SK-N-SH (cell line): ENCODE results near the gene OSBPL8. TPM values are rescaled to one million over a fixed set of nuclear protein-coding genes. Genes with fewer than 3 reads are reported as not detected.

ENCODE experiments used
- CTCF ChIA-PET: fragments of 300-600, 350-600 bp; formaldehyde crosslinking; extraction: SDS; loops from one replicate; lab custom pipeline; 2021; lab: Yijun Ruan, JAX
- POLR2A ChIA-PET: fragments of 350-600 bp; sonication (Branson Sonifier 250); formaldehyde crosslinking; extraction: SDS; loops from one replicate; lab custom pipeline; 2020; ENCODE audit warnings: antibody characterized with exemption, inconsistent platforms; lab: Yijun Ruan, JAX
- DNase-seq: peaks from one replicate; pipeline ENCODE4 v3.0.0; 2012
- H2AFZ ChIP-seq: fragments of 200-600 bp; sonication (generic); 2 replicates; pipeline ENCODE4 v1.8.1; 2016; ENCODE audit warnings: antibody characterized with exemption, mild to moderate bottlenecking, low read depth
- H3F3A ChIP-seq: fragments of 200-600 bp; sonication (generic); replicated peaks from 2 replicates; pipeline ENCODE3; 2016; ENCODE audit warnings: antibody characterized with exemption, mild to moderate bottlenecking; ENCODE audit not compliant: insufficient read depth
- H3K27ac ChIP-seq, 2 experiments: fragments of 200-500 bp in 1 of 2; fragments of 200-600 bp in 1 of 2; sonication (Bioruptor generic) in 1 of 2; sonication (generic), shearing (Covaris generic) in 1 of 2; 2 replicates each; pipeline versions ENCODE4 v1.5.1 to v1.6.1; 2014 to 2016; ENCODE audit warnings: low read depth in 2 of 2, inconsistent platforms in 1 of 2, low read length in 1 of 2, mild to moderate bottlenecking in 1 of 2, mixed read lengths in 1 of 2
- H3K27me3 ChIP-seq: fragments of 200-600 bp; sonication (generic), shearing (Covaris generic); 2 replicates; pipeline ENCODE4 v1.6.1; 2016; ENCODE audit warnings: mixed run types; ENCODE audit not compliant: insufficient read depth
- H3K36me3 ChIP-seq, 2 experiments: fragments of 200-500 bp in 1 of 2; fragments of 200-600 bp in 1 of 2; sonication (Bioruptor generic) in 1 of 2; sonication (generic) in 1 of 2; replicated peaks in 1 of 2; 2 replicates each; pipeline versions ENCODE3 to v1.5.1; 2014 to 2016; ENCODE audit warnings: low read length in 1 of 2, mild to moderate bottlenecking in 1 of 2; ENCODE audit not compliant: insufficient read depth in 2 of 2, control insufficient read depth in 1 of 2
- H3K4me1 ChIP-seq, 2 experiments: fragments of 200-500 bp in 1 of 2; fragments of 200-600 bp in 1 of 2; sonication (Bioruptor generic) in 1 of 2; sonication (generic), shearing (Covaris generic) in 1 of 2; 2 replicates each; pipeline versions ENCODE4 v1.5.1 to v1.6.1; 2014 to 2016; ENCODE audit warnings: low read depth in 1 of 2, low read length in 1 of 2, mixed run types in 1 of 2; ENCODE audit not compliant: insufficient read depth in 2 of 2, control insufficient read depth in 1 of 2
- H3K4me2 ChIP-seq: fragments of 200-600 bp; sonication (generic), shearing (Covaris generic); 2 replicates; pipeline ENCODE4 v1.6.1; 2017; ENCODE audit warnings: mixed run types
- H3K4me3 ChIP-seq, 2 experiments: fragments of 200-500 bp in 1 of 2; fragments of 200-600 bp in 1 of 2; sonication (Bioruptor generic) in 1 of 2; sonication (generic), shearing (Covaris generic) in 1 of 2; 2 replicates each; pipeline versions ENCODE4 v1.5.1 to v1.8.1; 2014 to 2016; ENCODE audit warnings: low read depth in 2 of 2, inconsistent platforms in 1 of 2, low read length in 1 of 2, mild to moderate bottlenecking in 1 of 2, mixed read lengths in 1 of 2, moderate library complexity in 1 of 2
- H3K79me2 ChIP-seq: fragments of 200-600 bp; sonication (generic); 2 replicates; pipeline ENCODE4 v1.8.1; 2017; ENCODE audit warnings: mild to moderate bottlenecking; ENCODE audit not compliant: insufficient read depth
- H3K9ac ChIP-seq: fragments of 200-600 bp; sonication (generic); 2 replicates; pipeline ENCODE4 v1.6.1; 2017; ENCODE audit warnings: mixed run types
- H3K9me2 ChIP-seq: fragments of 200-600 bp; sonication (generic); 2 replicates; pipeline ENCODE4 v1.6.1; 2017; ENCODE audit warnings: mixed run types
- H3K9me3 ChIP-seq: fragments of 200-600 bp; sonication (generic); 2 replicates; pipeline ENCODE4 v1.6.1; 2017; ENCODE audit warnings: mixed run types, mild to moderate bottlenecking, moderate library complexity
- H4K20me1 ChIP-seq: fragments of 200-600 bp; sonication (generic); 2 replicates; pipeline ENCODE4 v1.6.1; 2017; ENCODE audit warnings: mild to moderate bottlenecking, mixed run types; ENCODE audit not compliant: insufficient read depth
- EP300 ChIP-seq, 2 experiments: IDR thresholded peaks; 2 replicates each; pipeline versions ENCODE4 v1.4.0 to v1.6.1; 2012; ENCODE audit warnings: borderline replicate concordance in 1 of 2, low read depth in 1 of 2, low read length in 1 of 2
- FOXJ3 ChIP-seq: sonication (generic); formaldehyde crosslinking; IDR thresholded peaks from 2 replicates; pipeline ENCODE4 v1.5.1; 2020; ENCODE audit warnings: mild to moderate bottlenecking, missing genetic modification reagents
- FOXM1 ChIP-seq: IDR thresholded peaks from 2 replicates; pipeline ENCODE4 v1.4.0; 2012; ENCODE audit warnings: low read depth, mild to moderate bottlenecking
- GATA2 ChIP-seq: sonication (generic); formaldehyde crosslinking; IDR thresholded peaks from 2 replicates; pipeline ENCODE4 v1.5.0; 2020; ENCODE audit warnings: mild to moderate bottlenecking, missing genetic modification reagents
- MEF2A ChIP-seq: IDR thresholded peaks from 2 replicates; pipeline ENCODE4 v1.4.0; 2012; ENCODE audit warnings: low read depth, borderline replicate concordance
- NRF1 ChIP-seq: IDR thresholded peaks from 2 replicates; pipeline ENCODE4 v1.6.1; 2012; ENCODE audit warnings: low read depth, mild to moderate bottlenecking, low read length
- RAD21 ChIP-seq: IDR thresholded peaks from 2 replicates; pipeline ENCODE4 v1.6.1; 2012; ENCODE audit warnings: mild to moderate bottlenecking, low read length
- RXRA ChIP-seq: IDR thresholded peaks from 2 replicates; pipeline ENCODE4 v1.4.0; 2012; ENCODE audit warnings: low read depth, mild to moderate bottlenecking, borderline replicate concordance
- SMC3 ChIP-seq: IDR thresholded peaks from 2 replicates; pipeline ENCODE4 v1.6.1; 2012; ENCODE audit warnings: low read depth, low read length, improper control_type of control experiment
- TAF1 ChIP-seq: IDR thresholded peaks from 2 replicates; pipeline ENCODE4 v1.6.1; 2012; ENCODE audit warnings: low read depth, mild to moderate bottlenecking, low read length, moderate library complexity, borderline replicate concordance
- TEAD4 ChIP-seq: IDR thresholded peaks from 2 replicates; pipeline ENCODE4 v1.4.0; 2012; ENCODE audit warnings: mild to moderate bottlenecking, borderline replicate concordance; ENCODE audit not compliant: insufficient read depth
- WGBS: methylation state at CpG from one replicate; pipeline ENCODE4 v1.1.6; 2017; ENCODE audit warnings: low lambda C conversion rate; 5-methylcytosine and 5-hydroxymethylcytosine counted together
- polyA plus RNA-seq, 3 experiments: library from polyadenylated mRNA; depleted of rRNA; stranded (reverse); fragments of >200 nt; gene quantifications; 2 replicates each; pipeline ENCODE4 v1.2.3, GENCODE V29; 2012
- TF ChIP-seq, protein P1 (sequence below): fragments of 150-350 bp; IDR thresholded peaks from 2 replicates; pipeline ENCODE4 v1.6.1; 2017; ENCODE audit warnings: antibody characterized with exemption, low read length, low read depth, borderline replicate concordance
- TF ChIP-seq, protein P2 (sequence below): IDR thresholded peaks from 2 replicates; pipeline ENCODE4 v1.4.0; 2012; ENCODE audit warnings: low read depth, borderline replicate concordance
- TF ChIP-seq, protein P3 (sequence below): IDR thresholded peaks from 2 replicates; pipeline ENCODE4 v1.4.0; 2012; ENCODE audit warnings: low read depth
- TF ChIP-seq, protein P4 (sequence below): fragments of 150-350 bp; IDR thresholded peaks from 2 replicates; pipeline ENCODE4 v1.6.1; 2016; ENCODE audit warnings: mild to moderate bottlenecking, low read depth, low read length
- TF ChIP-seq, protein P5 (sequence below): fragments of 200-600 bp; sonication (generic); IDR thresholded peaks from 2 replicates; pipeline ENCODE4 v1.6.1; 2017; ENCODE audit warnings: antibody characterized with exemption, mild to moderate bottlenecking, moderate library complexity
- TF ChIP-seq, protein P6 (sequence below): IDR thresholded peaks from 2 replicates; pipeline ENCODE4 v1.6.1; 2012; ENCODE audit warnings: mild to moderate bottlenecking, low read depth, low read length, moderate library complexity
- TF ChIP-seq, protein P7 (sequence below): IDR thresholded peaks from 2 replicates; pipeline ENCODE4 v1.4.0; 2012; ENCODE audit warnings: low read depth, borderline replicate concordance

OSBPL8 gene
- polyA plus RNA-seq, 1 of the 3 experiments (the other 2 are of a cell fraction), result 10.6 TPM

DNA sequence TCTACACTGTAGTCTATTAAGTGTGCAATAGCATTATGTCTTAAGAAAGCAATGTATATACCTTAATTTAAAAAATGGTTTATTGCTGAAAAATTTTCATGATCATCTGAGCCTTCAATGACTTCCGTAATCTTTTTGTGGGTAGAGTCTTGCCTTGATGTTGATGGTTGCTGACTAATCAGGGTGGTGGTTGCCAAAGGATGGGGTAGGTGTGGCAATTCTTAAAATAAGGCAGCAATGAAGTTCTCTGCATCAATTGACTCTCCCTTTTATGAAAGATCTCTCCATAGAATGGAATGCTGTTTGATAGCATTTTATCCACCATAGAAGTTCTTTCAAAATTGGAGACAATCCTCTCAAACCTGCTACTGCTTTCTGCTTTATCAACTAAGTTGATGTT lies 252.5 kb downstream of the OSBPL8 start:
- Histone ChIP-seq H3K79me2 (no peaks in the 10 kb centered on the region), H3K27me3 (no peaks in the 10 kb centered on the region), H3K4me3 (no peak overlapping the region), H3K9me2 (no peaks in the 10 kb centered on the region), H3K36me3 (peaks cover 0 to 26% of the 10 kb centered on the region in 2 experiments), H3F3A (peaks cover 14% of the 10 kb centered on the region), H3K9ac (no peak overlapping the region), H4K20me1 (no peaks in the 10 kb centered on the region), H2AFZ (no peak overlapping the region), H3K4me2 (no peak overlapping the region), H3K9me3 (no peaks in the 10 kb centered on the region), H3K4me1 (peaks cover 0 to 11% of the 10 kb centered on the region in 2 experiments; a peak in 1 of 4 replicates), H3K27ac (no peak overlapping the region)
- DNase-seq, result no peak
- TF ChIP-seq, protein P1, sequence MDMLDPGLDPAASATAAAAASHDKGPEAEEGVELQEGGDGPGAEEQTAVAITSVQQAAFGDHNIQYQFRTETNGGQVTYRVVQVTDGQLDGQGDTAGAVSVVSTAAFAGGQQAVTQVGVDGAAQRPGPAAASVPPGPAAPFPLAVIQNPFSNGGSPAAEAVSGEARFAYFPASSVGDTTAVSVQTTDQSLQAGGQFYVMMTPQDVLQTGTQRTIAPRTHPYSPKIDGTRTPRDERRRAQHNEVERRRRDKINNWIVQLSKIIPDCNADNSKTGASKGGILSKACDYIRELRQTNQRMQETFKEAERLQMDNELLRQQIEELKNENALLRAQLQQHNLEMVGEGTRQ, result no peak
- TF ChIP-seq RAD21 (no peak), GATA2 (CRISPR knock-in tag) (no peak), FOXJ3 (CRISPR knock-in tag) (no peak), SMC3 (no peak), FOXM1 (no peak), RXRA (no peak), NRF1 (no peak), TAF1 (no peak), MEF2A (no peak), TEAD4 (no peak), EP300 (IDR thresholded peaks at IDR 0.05; ENCODE audit: borderline replicate concordance in 1 of 2, low read depth in 1 of 2, low read length in 1 of 2) (no peak)
- TF ChIP-seq, protein P2, sequence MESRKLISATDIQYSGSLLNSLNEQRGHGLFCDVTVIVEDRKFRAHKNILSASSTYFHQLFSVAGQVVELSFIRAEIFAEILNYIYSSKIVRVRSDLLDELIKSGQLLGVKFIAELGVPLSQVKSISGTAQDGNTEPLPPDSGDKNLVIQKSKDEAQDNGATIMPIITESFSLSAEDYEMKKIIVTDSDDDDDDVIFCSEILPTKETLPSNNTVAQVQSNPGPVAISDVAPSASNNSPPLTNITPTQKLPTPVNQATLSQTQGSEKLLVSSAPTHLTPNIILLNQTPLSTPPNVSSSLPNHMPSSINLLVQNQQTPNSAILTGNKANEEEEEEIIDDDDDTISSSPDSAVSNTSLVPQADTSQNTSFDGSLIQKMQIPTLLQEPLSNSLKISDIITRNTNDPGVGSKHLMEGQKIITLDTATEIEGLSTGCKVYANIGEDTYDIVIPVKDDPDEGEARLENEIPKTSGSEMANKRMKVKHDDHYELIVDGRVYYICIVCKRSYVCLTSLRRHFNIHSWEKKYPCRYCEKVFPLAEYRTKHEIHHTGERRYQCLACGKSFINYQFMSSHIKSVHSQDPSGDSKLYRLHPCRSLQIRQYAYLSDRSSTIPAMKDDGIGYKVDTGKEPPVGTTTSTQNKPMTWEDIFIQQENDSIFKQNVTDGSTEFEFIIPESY, result no peak
- TF ChIP-seq, protein P3, sequence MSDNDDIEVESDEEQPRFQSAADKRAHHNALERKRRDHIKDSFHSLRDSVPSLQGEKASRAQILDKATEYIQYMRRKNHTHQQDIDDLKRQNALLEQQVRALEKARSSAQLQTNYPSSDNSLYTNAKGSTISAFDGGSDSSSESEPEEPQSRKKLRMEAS, result no peak
- TF ChIP-seq, protein P4, sequence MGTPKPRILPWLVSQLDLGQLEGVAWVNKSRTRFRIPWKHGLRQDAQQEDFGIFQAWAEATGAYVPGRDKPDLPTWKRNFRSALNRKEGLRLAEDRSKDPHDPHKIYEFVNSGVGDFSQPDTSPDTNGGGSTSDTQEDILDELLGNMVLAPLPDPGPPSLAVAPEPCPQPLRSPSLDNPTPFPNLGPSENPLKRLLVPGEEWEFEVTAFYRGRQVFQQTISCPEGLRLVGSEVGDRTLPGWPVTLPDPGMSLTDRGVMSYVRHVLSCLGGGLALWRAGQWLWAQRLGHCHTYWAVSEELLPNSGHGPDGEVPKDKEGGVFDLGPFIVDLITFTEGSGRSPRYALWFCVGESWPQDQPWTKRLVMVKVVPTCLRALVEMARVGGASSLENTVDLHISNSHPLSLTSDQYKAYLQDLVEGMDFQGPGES, result no peak
- TF ChIP-seq, protein P5, sequence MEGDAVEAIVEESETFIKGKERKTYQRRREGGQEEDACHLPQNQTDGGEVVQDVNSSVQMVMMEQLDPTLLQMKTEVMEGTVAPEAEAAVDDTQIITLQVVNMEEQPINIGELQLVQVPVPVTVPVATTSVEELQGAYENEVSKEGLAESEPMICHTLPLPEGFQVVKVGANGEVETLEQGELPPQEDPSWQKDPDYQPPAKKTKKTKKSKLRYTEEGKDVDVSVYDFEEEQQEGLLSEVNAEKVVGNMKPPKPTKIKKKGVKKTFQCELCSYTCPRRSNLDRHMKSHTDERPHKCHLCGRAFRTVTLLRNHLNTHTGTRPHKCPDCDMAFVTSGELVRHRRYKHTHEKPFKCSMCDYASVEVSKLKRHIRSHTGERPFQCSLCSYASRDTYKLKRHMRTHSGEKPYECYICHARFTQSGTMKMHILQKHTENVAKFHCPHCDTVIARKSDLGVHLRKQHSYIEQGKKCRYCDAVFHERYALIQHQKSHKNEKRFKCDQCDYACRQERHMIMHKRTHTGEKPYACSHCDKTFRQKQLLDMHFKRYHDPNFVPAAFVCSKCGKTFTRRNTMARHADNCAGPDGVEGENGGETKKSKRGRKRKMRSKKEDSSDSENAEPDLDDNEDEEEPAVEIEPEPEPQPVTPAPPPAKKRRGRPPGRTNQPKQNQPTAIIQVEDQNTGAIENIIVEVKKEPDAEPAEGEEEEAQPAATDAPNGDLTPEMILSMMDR, result no peak
- TF ChIP-seq, protein P6, sequence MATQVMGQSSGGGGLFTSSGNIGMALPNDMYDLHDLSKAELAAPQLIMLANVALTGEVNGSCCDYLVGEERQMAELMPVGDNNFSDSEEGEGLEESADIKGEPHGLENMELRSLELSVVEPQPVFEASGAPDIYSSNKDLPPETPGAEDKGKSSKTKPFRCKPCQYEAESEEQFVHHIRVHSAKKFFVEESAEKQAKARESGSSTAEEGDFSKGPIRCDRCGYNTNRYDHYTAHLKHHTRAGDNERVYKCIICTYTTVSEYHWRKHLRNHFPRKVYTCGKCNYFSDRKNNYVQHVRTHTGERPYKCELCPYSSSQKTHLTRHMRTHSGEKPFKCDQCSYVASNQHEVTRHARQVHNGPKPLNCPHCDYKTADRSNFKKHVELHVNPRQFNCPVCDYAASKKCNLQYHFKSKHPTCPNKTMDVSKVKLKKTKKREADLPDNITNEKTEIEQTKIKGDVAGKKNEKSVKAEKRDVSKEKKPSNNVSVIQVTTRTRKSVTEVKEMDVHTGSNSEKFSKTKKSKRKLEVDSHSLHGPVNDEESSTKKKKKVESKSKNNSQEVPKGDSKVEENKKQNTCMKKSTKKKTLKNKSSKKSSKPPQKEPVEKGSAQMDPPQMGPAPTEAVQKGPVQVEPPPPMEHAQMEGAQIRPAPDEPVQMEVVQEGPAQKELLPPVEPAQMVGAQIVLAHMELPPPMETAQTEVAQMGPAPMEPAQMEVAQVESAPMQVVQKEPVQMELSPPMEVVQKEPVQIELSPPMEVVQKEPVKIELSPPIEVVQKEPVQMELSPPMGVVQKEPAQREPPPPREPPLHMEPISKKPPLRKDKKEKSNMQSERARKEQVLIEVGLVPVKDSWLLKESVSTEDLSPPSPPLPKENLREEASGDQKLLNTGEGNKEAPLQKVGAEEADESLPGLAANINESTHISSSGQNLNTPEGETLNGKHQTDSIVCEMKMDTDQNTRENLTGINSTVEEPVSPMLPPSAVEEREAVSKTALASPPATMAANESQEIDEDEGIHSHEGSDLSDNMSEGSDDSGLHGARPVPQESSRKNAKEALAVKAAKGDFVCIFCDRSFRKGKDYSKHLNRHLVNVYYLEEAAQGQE, result no peak
- TF ChIP-seq, protein P7, sequence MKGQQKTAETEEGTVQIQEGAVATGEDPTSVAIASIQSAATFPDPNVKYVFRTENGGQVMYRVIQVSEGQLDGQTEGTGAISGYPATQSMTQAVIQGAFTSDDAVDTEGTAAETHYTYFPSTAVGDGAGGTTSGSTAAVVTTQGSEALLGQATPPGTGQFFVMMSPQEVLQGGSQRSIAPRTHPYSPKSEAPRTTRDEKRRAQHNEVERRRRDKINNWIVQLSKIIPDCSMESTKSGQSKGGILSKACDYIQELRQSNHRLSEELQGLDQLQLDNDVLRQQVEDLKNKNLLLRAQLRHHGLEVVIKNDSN, result no peak
- POLR2A ChIA-PET, result no interaction called here
- 100% methylated on average over 1 of the region's 1 CpG for WGBS
- CTCF ChIA-PET, result no interaction called here
